ENCODE measurements around the gene PTCD3. TPM values are rescaled to one million over a fixed set of nuclear protein-coding genes. Genes with fewer than 3 reads are reported as not detected.

Gene PTCD3
- total RNA-seq, 2 experiments from 2014 or later: 180 to 191 TPM

GRCh38 chr2:86174445-86174844 lies 68.4 kb downstream of the PTCD3 start:
- Mint-ChIP-seq H3K36me3 (ENCODE audit: low read depth) (peaks cover 44% of the 10 kb centered on the region), H3K27ac (no peak overlapping the region), H3K9me3 (no peaks in the 10 kb centered on the region), H3K4me1 (ENCODE audit: low read depth) (peaks cover 11% of the 10 kb centered on the region), H3K4me3 (no peak overlapping the region), H3K27me3 (no peaks in the 10 kb centered on the region)
- TF ChIP-seq CTCF (IDR thresholded peaks at IDR 0.05): no peak
- ATAC-seq: no peak
- ChIA-PET POLR2A (no interaction called here), CTCF (no interaction called here)
- intact Hi-C loops (cut with micrococcal nuclease): no loop called here
- no peak for DNase-seq

- H3K9me3 Mint-ChIP-seq: no peaks in the 10 kb centered on the region
- peaks cover 43% of the 10 kb centered on the region for H3K36me3 Mint-ChIP-seq (ENCODE audit: low read depth)
- no peaks in the 10 kb centered on the region for H3K27me3 Mint-ChIP-seq
- no peak for TF ChIP-seq CTCF (IDR thresholded peaks at IDR 0.05)
- peaks cover 11% of the 10 kb centered on the region for H3K4me1 Mint-ChIP-seq (ENCODE audit: low read depth)
- ATAC-seq (no peak), DNase-seq (no peak)
- ChIA-PET POLR2A (interaction anchor here (2.7 kb wide), 1 partner anchor 19 kb away, joined by 11 read pairs; the partner anchor contains the start of gene IMMT), CTCF (interaction anchor here (0.8 to 1.0 kb wide), 2 partner anchors 8 to 45 kb away, joined by 4 to 5 read pairs; no protein-coding TSS in a partner anchor)
- H3K27ac Mint-ChIP-seq: no peak overlapping the region
- intact Hi-C loops (cut with micrococcal nuclease): no loop called here
- H3K4me3 Mint-ChIP-seq: no peak overlapping the region
Observed at GRCh38 chr2:86175828-86176227, 69.8 kb downstream of the PTCD3 start.

- ChIA-PET POLR2A (interaction anchor here (2.7 kb wide), 1 partner anchor 18 kb away, joined by 11 read pairs; the partner anchor contains the start of gene IMMT), CTCF (interaction anchor here (1.1 kb wide), 1 partner anchor 29 kb away, joined by 3 read pairs; no protein-coding TSS in a partner anchor)
- H3K27ac Mint-ChIP-seq: no peak overlapping the region
- ATAC-seq (no peak), DNase-seq (no peak)
- peaks cover 11% of the 10 kb centered on the region for H3K4me1 Mint-ChIP-seq (ENCODE audit: low read depth)
- H3K36me3 Mint-ChIP-seq (ENCODE audit: low read depth): peaks cover 43% of the 10 kb centered on the region
- no peak overlapping the region for H3K4me3 Mint-ChIP-seq
- no peaks in the 10 kb centered on the region for H3K9me3 Mint-ChIP-seq
- no peaks in the 10 kb centered on the region for H3K27me3 Mint-ChIP-seq
- intact Hi-C loops (cut with micrococcal nuclease): no loop called here
- TF ChIP-seq CTCF (IDR thresholded peaks at IDR 0.05): no peak
Observed at GRCh38 chr2:86176597-86176996, 70.6 kb downstream of the PTCD3 start.

- Mint-ChIP-seq H3K4me1 (ENCODE audit: low read depth) (peaks cover 67% of the 10 kb centered on the region), H3K36me3 (ENCODE audit: low read depth) (peaks cover 36% of the 10 kb centered on the region), H3K4me3 (peak overlapping the region; percentile 51), H3K27ac (peak overlapping the region; percentile 93), H3K9me3 (no peaks in the 10 kb centered on the region), H3K27me3 (no peaks in the 10 kb centered on the region)
- peak; percentile 55 for ATAC-seq
- intact Hi-C loops (cut with micrococcal nuclease): loop anchor here (10.0 kb wide), 1 partner anchor 81 kb away; the partner anchor contains the start of genes POLR1A and PTCD3
- ChIA-PET POLR2A (interaction anchor here (0.6 to 2.4 kb wide), 4 partner anchors 10 to 36 kb away, joined by 3 to 18 read pairs (median 3); partner anchors contain the start of genes IMMT and MRPL35), CTCF (interaction anchor here (0.9 to 1.5 kb wide), 3 partner anchors 11 to 35 kb away, joined by 3 to 6 read pairs (median 3); no protein-coding TSS in a partner anchor)
- no peak for TF ChIP-seq CTCF (IDR thresholded peaks at IDR 0.05)
- DNase-seq: no peak
Observed at GRCh38 chr2:86185517-86186212, 79.6 kb downstream of the PTCD3 start.

GRCh38 chr2:86186431-86186830 lies 80.4 kb downstream of the PTCD3 start:
- CTCF ChIA-PET: interaction anchor here (1.5 kb wide), 1 partner anchor 35 kb away, joined by 6 read pairs; no protein-coding TSS in a partner anchor
- no peaks in the 10 kb centered on the region for H3K27me3 Mint-ChIP-seq

More at GRCh38 chr2:86186431-86186830, 80.4 kb downstream of the PTCD3 start:
- POLR2A ChIA-PET: interaction anchor here (0.6 to 2.4 kb wide), 4 partner anchors 9 to 80 kb away, joined by 3 to 18 read pairs (median 3); partner anchors contain the start of genes IMMT, MRPL35 and PTCD3
- H3K4me3 Mint-ChIP-seq: no peak overlapping the region
- ATAC-seq (peak; percentile 57), DNase-seq (peak; percentile 17)
- no peak for TF ChIP-seq CTCF (IDR thresholded peaks at IDR 0.05)
- H3K36me3 Mint-ChIP-seq (ENCODE audit: low read depth): peaks cover 38% of the 10 kb centered on the region
- peaks cover 70% of the 10 kb centered on the region for H3K4me1 Mint-ChIP-seq (ENCODE audit: low read depth)
- H3K27ac Mint-ChIP-seq: peak overlapping the region; percentile 93
- intact Hi-C loops (cut with micrococcal nuclease): loop anchor here (10.0 kb wide), 1 partner anchor 82 kb away; the partner anchor contains the start of genes POLR1A and PTCD3
- H3K9me3 Mint-ChIP-seq: no peaks in the 10 kb centered on the region
